WTC11 (cell line): ENCODE measurements around the gene PI4KB. TPM values are rescaled to one million over a fixed set of nuclear protein-coding genes. Genes with fewer than 3 reads are reported as not detected.

ENCODE experiments used
- ATAC-seq: fragments of 200-7000 bp; cut with Tn5 transposase; 2 replicates; pipeline ENCODE4 v1.10.0; 2021; ENCODE audit warnings: mild to moderate bottlenecking, moderate library complexity
- CTCF ChIA-PET: fragments of 300-600 bp; sonication (Branson Sonifier 250); formaldehyde crosslinking; loops from one replicate; lab custom pipeline; 2021; ENCODE audit warnings: antibody characterized with exemption; lab: Charles Lee
- POLR2A ChIA-PET: fragments of 350-600 bp; sonication (Branson Sonifier 250); formaldehyde crosslinking; loops from one replicate; lab custom pipeline; 2021; ENCODE audit warnings: antibody characterized with exemption; lab: Charles Lee
- DNase-seq: peaks from one replicate; pipeline ENCODE4 v3.0.0; 2021; ENCODE audit warnings: low spot score
- H3K27ac Mint-ChIP-seq: 2 replicates; pipeline ENCODE4 v1.8.0; 2021; ENCODE audit warnings: mixed read lengths
- H3K27me3 Mint-ChIP-seq: 2 replicates; pipeline ENCODE4 v1.8.0; 2021; ENCODE audit warnings: low read depth, mild to moderate bottlenecking, moderate library complexity, mixed read lengths
- H3K36me3 Mint-ChIP-seq: 2 replicates; pipeline ENCODE4 v1.8.0; 2021; ENCODE audit warnings: mixed read lengths
- H3K4me1 Mint-ChIP-seq: 2 replicates; pipeline ENCODE4 v1.8.0; 2022; ENCODE audit warnings: mixed read lengths
- H3K4me3 Mint-ChIP-seq: 2 replicates; pipeline ENCODE4 v1.8.0; 2021; ENCODE audit warnings: mild to moderate bottlenecking, moderate library complexity, mixed read lengths
- H3K9me3 Mint-ChIP-seq: 2 replicates; pipeline ENCODE4 v1.8.0; 2021; ENCODE audit warnings: mixed read lengths
- AR ChIP-seq: fragments of 250-450 bp; sonication (Bioruptor Pico); IDR thresholded peaks from 2 replicates; pipeline ENCODE4 v1.9.0; 2021; ENCODE audit warnings: mild to moderate bottlenecking
- FOXK1 ChIP-seq: sonication (generic); formaldehyde crosslinking; IDR thresholded peaks from 2 replicates; pipeline ENCODE4 v1.8.0; 2022; ENCODE audit warnings: mild to moderate bottlenecking, moderate library complexity, missing genetic modification reagents
- FOXP1 ChIP-seq: sonication (generic); formaldehyde crosslinking; IDR thresholded peaks from 2 replicates; pipeline ENCODE4 v1.8.0; 2022; ENCODE audit warnings: missing genetic modification reagents, mild to moderate bottlenecking, moderate library complexity, borderline replicate concordance
- HMGA2 ChIP-seq: fragments of 250-450 bp; sonication (Bioruptor Pico); IDR thresholded peaks from 2 replicates; pipeline ENCODE4 v1.4.0; 2021; ENCODE audit warnings: mild to moderate bottlenecking, moderate library complexity
- HMGXB4 ChIP-seq: sonication (generic); formaldehyde crosslinking; IDR thresholded peaks from 2 replicates; pipeline ENCODE4 v1.8.1; 2023; ENCODE audit warnings: mild to moderate bottlenecking, moderate library complexity, missing genetic modification reagents
- NFATC4 ChIP-seq: fragments of 250-450 bp; sonication (Bioruptor Pico); IDR thresholded peaks from 2 replicates; pipeline ENCODE4 v1.9.0; 2021; ENCODE audit warnings: mild to moderate bottlenecking
- NFE2L1 ChIP-seq: sonication (generic); formaldehyde crosslinking; IDR thresholded peaks from 2 replicates; pipeline ENCODE4 v1.8.1; 2023; ENCODE audit warnings: missing genetic modification reagents
- PRDM15 ChIP-seq: sonication (generic); formaldehyde crosslinking; IDR thresholded peaks from 2 replicates; pipeline ENCODE4 v1.8.0; 2022; ENCODE audit warnings: missing genetic modification reagents
- RELA ChIP-seq: sonication (generic); formaldehyde crosslinking; IDR thresholded peaks from 2 replicates; pipeline ENCODE4 v1.8.1; 2022; ENCODE audit warnings: missing genetic modification reagents, mild to moderate bottlenecking, borderline replicate concordance
- SOX15 ChIP-seq: fragments of 250-450 bp; sonication (Bioruptor Pico); IDR thresholded peaks from 2 replicates; pipeline ENCODE4 v1.9.0; 2021; ENCODE audit warnings: mild to moderate bottlenecking
- USF1 ChIP-seq: sonication (generic); formaldehyde crosslinking; IDR thresholded peaks from 2 replicates; pipeline ENCODE4 v1.8.0; 2022; ENCODE audit warnings: mild to moderate bottlenecking, missing genetic modification reagents
- USF2 ChIP-seq: sonication (generic); formaldehyde crosslinking; IDR thresholded peaks from 2 replicates; pipeline ENCODE4 v1.8.1; 2023; ENCODE audit warnings: mild to moderate bottlenecking, missing genetic modification reagents, moderate library complexity
- ZNF138 ChIP-seq: sonication (generic); formaldehyde crosslinking; conservative IDR thresholded peaks from 2 replicates; pipeline ENCODE4 v1.8.1; 2022; ENCODE audit warnings: mild to moderate bottlenecking, moderate library complexity, missing genetic modification reagents
- total RNA-seq: library from RNA; stranded (reverse); gene quantifications from 3 replicates; pipeline ENCODE4 v1.2.3, GENCODE V29; 2021

PI4KB gene
- total RNA-seq, 1 experiment from 2014 or later, result 33.6 TPM

- no peak for TF ChIP-seq NFE2L1
Observed at GRCh38 chr1:151371370-151372057, 44.3 kb upstream of the PI4KB start (continued).

GRCh38 chr1:151370211-151370911 lies 43.1 kb upstream of the PI4KB start:
- Mint-ChIP-seq H3K27me3 (no peaks in the 10 kb centered on the region), H3K4me1 (peaks cover 24% of the 10 kb centered on the region)
- no peak for DNase-seq
- TF ChIP-seq USF1 (no peak), HMGXB4 (CRISPR knock-in tag) (no peak), AR (no peak), ZNF138 (CRISPR knock-in tag) (no peak), HMGA2 (CRISPR knock-in tag) (no peak), FOXP1 (no peak), PRDM15 (CRISPR knock-in tag) (peak; percentile 78)
- TF ChIP-seq, all 79 proteins: peak for 1
- ChIA-PET CTCF (interaction anchor here (0.6 to 1.9 kb wide), 11 partner anchors 9 to 347 kb away, joined by 3 to 11 read pairs (median 5); partner anchors contain the start of genes CGN and PSMB4), POLR2A (interaction anchor here (0.7 kb wide), 1 partner anchor 89 kb away, joined by 3 read pairs; the partner anchor contains the start of gene ZNF687)
- H3K27ac Mint-ChIP-seq, result no peak overlapping the region
- H3K4me3 Mint-ChIP-seq, result no peak overlapping the region
- H3K9me3 Mint-ChIP-seq, result no peaks in the 10 kb centered on the region
- ATAC-seq, result no peak
- H3K36me3 Mint-ChIP-seq, result no peaks in the 10 kb centered on the region; the same call in 1 of the 2 replicates

GRCh38 chr1:151369621-151370048 lies 42.4 kb upstream of the PI4KB start:
- Mint-ChIP-seq H3K27me3 (no peaks in the 10 kb centered on the region), H3K4me3 (no peak overlapping the region), H3K9me3 (no peaks in the 10 kb centered on the region), H3K27ac (no peak overlapping the region)
- ATAC-seq, result peak; percentile 14; the same call in 1 of the 2 replicates
- DNase-seq, result no peak
- TF ChIP-seq SOX15 (no peak), FOXK1 (CRISPR knock-in tag) (no peak), NFATC4 (no peak), USF2 (no peak), RELA (CRISPR knock-in tag) (no peak)
- TF ChIP-seq, all 79 proteins: peak for 0
- Mint-ChIP-seq H3K36me3 (no peaks in the 10 kb centered on the region; the same call in 1 of the 2 replicates), H3K4me1 (peaks cover 24% of the 10 kb centered on the region)
- ChIA-PET POLR2A (interaction anchor here (0.7 kb wide), 1 partner anchor 88 kb away, joined by 3 read pairs; the partner anchor contains the start of gene ZNF687), CTCF (interaction anchor here (0.6 to 1.9 kb wide), 11 partner anchors 10 to 348 kb away, joined by 3 to 11 read pairs (median 5); partner anchors contain the start of genes CGN and PSMB4)
